ENCODE results near the gene ALPK1. TPM values are rescaled to one million over a fixed set of nuclear protein-coding genes. Genes with fewer than 3 reads are reported as not detected.

ALPK1 gene
- total and polyA plus RNA-seq, 2 donors (not counting 1 experiment from before 2014, with no cell fraction given): 5.5 to 27.2 TPM

- Histone ChIP-seq H2AFZ (ENCODE audit: insufficient read depth, low read depth, low read length, poor library complexity, severe bottlenecking) (peak overlapping the region; percentile 6), H3K36me3 (replicated peaks in 1 of 2; ENCODE audit: control extremely low read depth in 1 of 2, control insufficient read depth in 1 of 2, extremely low read depth in 1 of 2, insufficient read depth in 2 of 2, low read length in 1 of 2) (peaks cover 0 to 4% of the 10 kb centered on the region in 2 experiments), H3K79me2 (ENCODE audit: control insufficient read depth, insufficient read depth, low read length) (no peaks in the 10 kb centered on the region), H3K4me2 (replicated peaks; ENCODE audit: low read depth, low read length, poor library complexity, severe bottlenecking) (peak overlapping the region; percentile 54), H3K9me3 (ENCODE audit: control extremely low read depth in 1 of 3, control insufficient read depth in 2 of 3, insufficient read depth in 1 of 3, low read length in 2 of 3) (no peaks in the 10 kb centered on the region), H3K27me3 (replicated peaks in 1 of 4; ENCODE audit: control extremely low read depth in 1 of 4, control insufficient read depth in 3 of 4, insufficient read depth in 4 of 4, low read length in 3 of 4) (no peaks in the 10 kb centered on the region), H3K4me1 (ENCODE audit: control insufficient read depth in 2 of 2, insufficient read depth in 2 of 2, low read length in 2 of 2) (peaks cover 9 to 20% of the 10 kb centered on the region in 2 donors), H3K9ac (ENCODE audit: low read length) (peak overlapping the region; percentile 22), H3K27ac (ENCODE audit: low read length in 2 of 2) (peak overlapping the region in 1 of 2 donors; percentile 35), H4K20me1 (ENCODE audit: control insufficient read depth, insufficient read depth, low read length, poor library complexity, severe bottlenecking) (no peaks in the 10 kb centered on the region), H3K4me3 (ENCODE audit: control extremely low read depth in 1 of 5, extremely low read depth in 1 of 5, insufficient read depth in 1 of 5, low read depth in 2 of 5, low read length in 4 of 5) (no peak overlapping the region)
- Mint-ChIP-seq H3K4me3 (peak overlapping the region; percentile 4), H3K27ac (no peak overlapping the region), H3K9me3 (ENCODE audit: insufficient read depth) (no peaks in the 10 kb centered on the region), H3K4me1 (peaks cover 29% of the 10 kb centered on the region), H3K27me3 (no peaks in the 10 kb centered on the region)
- no peak for DNase-seq
- no peak for ATAC-seq (ENCODE audit: low read depth)
- intact Hi-C loops (cut with micrococcal nuclease): no loop called here
- POLR2A ChIA-PET: no interaction called here
- no peak for TF ChIP-seq EZH2 (IDR thresholded peaks at IDR 0.05; ENCODE audit: borderline replicate concordance, insufficient read depth, low read depth, low read length, poor library complexity, severe bottlenecking)
- TF ChIP-seq, protein P1, sequence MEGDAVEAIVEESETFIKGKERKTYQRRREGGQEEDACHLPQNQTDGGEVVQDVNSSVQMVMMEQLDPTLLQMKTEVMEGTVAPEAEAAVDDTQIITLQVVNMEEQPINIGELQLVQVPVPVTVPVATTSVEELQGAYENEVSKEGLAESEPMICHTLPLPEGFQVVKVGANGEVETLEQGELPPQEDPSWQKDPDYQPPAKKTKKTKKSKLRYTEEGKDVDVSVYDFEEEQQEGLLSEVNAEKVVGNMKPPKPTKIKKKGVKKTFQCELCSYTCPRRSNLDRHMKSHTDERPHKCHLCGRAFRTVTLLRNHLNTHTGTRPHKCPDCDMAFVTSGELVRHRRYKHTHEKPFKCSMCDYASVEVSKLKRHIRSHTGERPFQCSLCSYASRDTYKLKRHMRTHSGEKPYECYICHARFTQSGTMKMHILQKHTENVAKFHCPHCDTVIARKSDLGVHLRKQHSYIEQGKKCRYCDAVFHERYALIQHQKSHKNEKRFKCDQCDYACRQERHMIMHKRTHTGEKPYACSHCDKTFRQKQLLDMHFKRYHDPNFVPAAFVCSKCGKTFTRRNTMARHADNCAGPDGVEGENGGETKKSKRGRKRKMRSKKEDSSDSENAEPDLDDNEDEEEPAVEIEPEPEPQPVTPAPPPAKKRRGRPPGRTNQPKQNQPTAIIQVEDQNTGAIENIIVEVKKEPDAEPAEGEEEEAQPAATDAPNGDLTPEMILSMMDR (IDR thresholded peaks at IDR 0.05): no peak
- WGBS (ENCODE audit: insufficient coverage): 96% methylated on average over 6 of the region's 13 CpGs
- CTCF ChIA-PET: no interaction called here
Observed at GRCh38 chr4:112377594-112378242, 80.5 kb downstream of the ALPK1 start.

GRCh38 chr4:112378243-112378620 lies 81.1 kb downstream of the ALPK1 start:
- Histone ChIP-seq H3K36me3 (replicated peaks in 1 of 2; ENCODE audit: control extremely low read depth in 1 of 2, control insufficient read depth in 1 of 2, extremely low read depth in 1 of 2, insufficient read depth in 2 of 2, low read length in 1 of 2) (peaks cover 0 to 4% of the 10 kb centered on the region in 2 experiments), H3K9me3 (ENCODE audit: control extremely low read depth in 1 of 3, control insufficient read depth in 2 of 3, insufficient read depth in 1 of 3, low read length in 2 of 3) (no peaks in the 10 kb centered on the region), H3K4me2 (replicated peaks; ENCODE audit: low read depth, low read length, poor library complexity, severe bottlenecking) (peak overlapping the region; percentile 10), H3K4me3 (ENCODE audit: control extremely low read depth in 1 of 5, extremely low read depth in 1 of 5, insufficient read depth in 1 of 5, low read depth in 2 of 5, low read length in 4 of 5) (no peak overlapping the region), H3K9ac (ENCODE audit: low read length) (no peak overlapping the region), H2AFZ (ENCODE audit: insufficient read depth, low read depth, low read length, poor library complexity, severe bottlenecking) (no peak overlapping the region), H4K20me1 (ENCODE audit: control insufficient read depth, insufficient read depth, low read length, poor library complexity, severe bottlenecking) (no peaks in the 10 kb centered on the region), H3K79me2 (ENCODE audit: control insufficient read depth, insufficient read depth, low read length) (no peaks in the 10 kb centered on the region), H3K27ac (ENCODE audit: low read length in 2 of 2) (no peak overlapping the region), H3K27me3 (replicated peaks in 1 of 4; ENCODE audit: control extremely low read depth in 1 of 4, control insufficient read depth in 3 of 4, insufficient read depth in 4 of 4, low read length in 3 of 4) (no peaks in the 10 kb centered on the region), H3K4me1 (ENCODE audit: control insufficient read depth in 2 of 2, insufficient read depth in 2 of 2, low read length in 2 of 2) (peaks cover 9 to 20% of the 10 kb centered on the region in 2 donors)
- ChIA-PET POLR2A (no interaction called here), CTCF (no interaction called here)
- intact Hi-C loops (cut with micrococcal nuclease): no loop called here
- no peaks in the 10 kb centered on the region for H3K9me3 Mint-ChIP-seq (ENCODE audit: insufficient read depth)
- no peaks in the 10 kb centered on the region for H3K27me3 Mint-ChIP-seq
- no peak for DNase-seq
- no peak overlapping the region for H3K27ac Mint-ChIP-seq
- peaks cover 29% of the 10 kb centered on the region for H3K4me1 Mint-ChIP-seq
- H3K4me3 Mint-ChIP-seq: no peak overlapping the region
- no peak for ATAC-seq (ENCODE audit: low read depth)
- WGBS (ENCODE audit: insufficient coverage): 96% methylated on average over 2 of the region's 3 CpGs
- no peak for TF ChIP-seq EZH2 (IDR thresholded peaks at IDR 0.05; ENCODE audit: borderline replicate concordance, insufficient read depth, low read depth, low read length, poor library complexity, severe bottlenecking)
- TF ChIP-seq, protein P1 (IDR thresholded peaks at IDR 0.05): no peak
